ENCODE measurements around the gene IWS1.

IWS1 gene

GRCh38 chr2:127566139-127566417 lies 39.8 kb upstream of the IWS1 start:
- DNase-seq (ENCODE audit: low read depth): no peak
- TF ChIP-seq, protein P1, sequence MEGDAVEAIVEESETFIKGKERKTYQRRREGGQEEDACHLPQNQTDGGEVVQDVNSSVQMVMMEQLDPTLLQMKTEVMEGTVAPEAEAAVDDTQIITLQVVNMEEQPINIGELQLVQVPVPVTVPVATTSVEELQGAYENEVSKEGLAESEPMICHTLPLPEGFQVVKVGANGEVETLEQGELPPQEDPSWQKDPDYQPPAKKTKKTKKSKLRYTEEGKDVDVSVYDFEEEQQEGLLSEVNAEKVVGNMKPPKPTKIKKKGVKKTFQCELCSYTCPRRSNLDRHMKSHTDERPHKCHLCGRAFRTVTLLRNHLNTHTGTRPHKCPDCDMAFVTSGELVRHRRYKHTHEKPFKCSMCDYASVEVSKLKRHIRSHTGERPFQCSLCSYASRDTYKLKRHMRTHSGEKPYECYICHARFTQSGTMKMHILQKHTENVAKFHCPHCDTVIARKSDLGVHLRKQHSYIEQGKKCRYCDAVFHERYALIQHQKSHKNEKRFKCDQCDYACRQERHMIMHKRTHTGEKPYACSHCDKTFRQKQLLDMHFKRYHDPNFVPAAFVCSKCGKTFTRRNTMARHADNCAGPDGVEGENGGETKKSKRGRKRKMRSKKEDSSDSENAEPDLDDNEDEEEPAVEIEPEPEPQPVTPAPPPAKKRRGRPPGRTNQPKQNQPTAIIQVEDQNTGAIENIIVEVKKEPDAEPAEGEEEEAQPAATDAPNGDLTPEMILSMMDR (conservative IDR thresholded peaks at IDR 0.05; ENCODE audit: control insufficient read depth, insufficient read depth, low read depth, low read length): no peak
- H3K4me3 ChIP-seq (ENCODE audit: control insufficient read depth, low read depth, low read length): no peak overlapping the region

DNA sequence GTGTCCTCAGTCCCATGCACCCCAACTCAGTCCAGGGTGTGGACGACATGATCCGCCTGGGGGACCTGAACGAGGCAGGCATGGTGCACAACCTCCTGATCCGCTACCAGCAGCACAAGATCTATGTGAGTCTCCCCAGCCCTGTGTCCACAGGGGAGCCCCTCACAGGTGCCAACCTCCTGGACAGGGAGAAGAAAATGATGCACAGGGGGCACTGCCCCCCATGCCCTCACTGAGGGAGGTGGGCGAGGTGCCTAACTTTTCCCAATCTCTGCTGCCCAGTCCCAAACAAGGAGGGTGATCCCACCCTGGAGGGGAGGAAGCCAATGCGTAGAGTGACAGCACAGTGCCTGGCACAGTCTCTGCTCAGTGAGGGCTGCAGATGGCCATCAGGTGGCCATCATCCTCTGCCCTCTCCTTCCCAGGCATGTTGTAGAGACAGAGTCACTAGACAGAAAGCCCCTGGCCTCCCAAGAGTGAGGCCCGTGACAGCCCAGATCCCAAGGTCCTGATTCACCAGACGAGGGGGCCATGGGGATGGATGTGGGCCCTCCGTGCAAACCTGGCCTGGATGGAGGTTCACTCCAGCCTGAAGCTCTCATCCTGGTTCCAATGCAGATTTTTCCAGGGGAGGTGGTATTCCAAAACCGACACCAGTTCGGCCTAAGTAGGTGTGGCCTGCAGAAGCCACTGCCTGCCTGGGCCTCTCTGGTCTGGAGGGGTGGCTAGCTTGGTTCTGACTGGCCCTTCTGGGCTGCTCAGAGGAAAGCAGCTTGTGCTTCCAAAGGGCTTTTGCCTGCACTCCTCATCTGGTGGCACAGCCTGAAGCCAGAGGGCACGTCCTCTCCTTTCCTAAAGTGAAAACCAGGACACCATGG lies 39.2 kb upstream of the IWS1 start:
- TF ChIP-seq, protein P1 (conservative IDR thresholded peaks at IDR 0.05; ENCODE audit: control insufficient read depth, insufficient read depth, low read depth, low read length): no peak
- no peak for DNase-seq (ENCODE audit: low read depth)

GRCh38 chr2:127564429-127565260 lies 38.4 kb upstream of the IWS1 start:
- TF ChIP-seq, protein P1 (conservative IDR thresholded peaks at IDR 0.05; ENCODE audit: control insufficient read depth, insufficient read depth, low read depth, low read length): no peak
- DNase-seq (ENCODE audit: low read depth): no peak

More for the DNA sequence above, 39.2 kb upstream of the IWS1 start:
- no peak overlapping the region for H3K4me3 ChIP-seq (ENCODE audit: control insufficient read depth, low read depth, low read length)

GRCh38 chr2:127563458-127564428 lies 37.5 kb upstream of the IWS1 start:
- DNase-seq (ENCODE audit: low read depth): no peak
- no peak overlapping the region for H3K4me3 ChIP-seq (ENCODE audit: control insufficient read depth, low read depth, low read length)
- TF ChIP-seq, protein P1 (conservative IDR thresholded peaks at IDR 0.05; ENCODE audit: control insufficient read depth, insufficient read depth, low read depth, low read length): no peak

More at GRCh38 chr2:127564429-127565260, 38.4 kb upstream of the IWS1 start:
- no peak overlapping the region for H3K4me3 ChIP-seq (ENCODE audit: control insufficient read depth, low read depth, low read length)

GRCh38 chr2:127562936-127563335 lies 36.6 kb upstream of the IWS1 start:
- H3K4me3 ChIP-seq (ENCODE audit: control insufficient read depth, low read depth, low read length): no peak overlapping the region
- DNase-seq (ENCODE audit: low read depth): peak; percentile 21
- TF ChIP-seq, protein P1 (conservative IDR thresholded peaks at IDR 0.05; ENCODE audit: control insufficient read depth, insufficient read depth, low read depth, low read length): no peak

DNA sequence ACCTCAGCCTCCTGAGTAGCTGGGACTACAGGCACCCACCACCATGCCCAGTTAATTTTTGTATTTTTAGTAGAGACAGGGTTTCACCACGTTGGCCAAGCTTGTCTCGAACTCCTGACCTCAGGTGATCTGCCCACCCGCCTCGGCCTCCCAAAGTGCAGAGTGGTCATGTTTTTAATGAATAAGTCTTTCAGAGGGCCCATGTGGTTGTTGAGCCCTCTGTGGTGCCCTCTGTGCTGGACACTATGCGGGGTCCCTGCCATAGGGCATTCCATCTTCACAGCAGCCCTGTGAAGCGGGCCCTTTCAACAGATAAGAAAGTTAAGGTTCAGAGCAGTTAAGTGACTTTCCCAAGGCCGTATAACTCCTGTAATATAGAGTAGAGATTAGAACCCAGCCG lies 35.1 kb upstream of the IWS1 start:
- TF ChIP-seq, protein P1 (conservative IDR thresholded peaks at IDR 0.05; ENCODE audit: control insufficient read depth, insufficient read depth, low read depth, low read length): no peak
- DNase-seq (ENCODE audit: low read depth): no peak
- H3K4me3 ChIP-seq (ENCODE audit: control insufficient read depth, low read depth, low read length): no peak overlapping the region

Data from fibroblast of mammary gland (primary cell).